K562 (cell line): ENCODE measurements around the gene JUP. TPM values are rescaled to one million over a fixed set of nuclear protein-coding genes. Genes with fewer than 3 reads are reported as not detected.

Source experiments
- ATAC-seq: fragments of 200-7000 bp; cut with Tn5 transposase; 3 replicates; pipeline ENCODE4 v1.9.1; 2020; ENCODE audit warnings: moderate library complexity
- BruUV-seq: library from RNA; stranded (reverse); fragments of 400-500 nt; replicated peaks from 2 replicates; lab custom pipeline; 2021; lab: Mats Ljungman, UMichigan
- CTCF ChIA-PET: fragments of 300-600 bp; formaldehyde crosslinking; extraction: SDS; loops from one replicate; lab custom pipeline; 2021; ENCODE audit warnings: low intra/inter-chr PET ratio; lab: Yijun Ruan, JAX
- POLR2A ChIA-PET: fragments of 300-600, 350-650 bp; sonication (Branson Sonifier 250); formaldehyde crosslinking; extraction: SDS; loops from one replicate; lab custom pipeline; 2021; ENCODE audit warnings: antibody characterized with exemption, inconsistent platforms; lab: Yijun Ruan, JAX
- DNase-seq, 4 experiments: peaks; one replicate each; pipeline versions ENCODE4 v3.0.0 to v3.0.0-alpha.2; 2011 to 2018; ENCODE audit warnings: low spot score in 3 of 4, mixed read lengths in 3 of 4; ENCODE audit errors: extremely low read depth in 1 of 4
- FAIRE-seq: peaks from 2 replicates; lab custom pipeline; 2011; peaks lifted over from hg19 to GRCh38; lab: Jason Lieb, UNC
- H2AFZ ChIP-seq: 2 replicates; pipeline ENCODE4 v1.6.0; 2011; ENCODE audit warnings: low read depth, low read length, control low read depth, inconsistent platforms
- H3K27ac ChIP-seq: fragments of 200-600 bp; 3 replicates; pipeline ENCODE4 v1.8.0; 2011; ENCODE audit warnings: low read depth, mild to moderate bottlenecking, control low read depth, inconsistent platforms, low read length, moderate library complexity, mixed read lengths; ENCODE audit errors: extremely low read depth
- H3K27me3 ChIP-seq, 2 experiments: fragments of 300-600 bp in 1 of 2; 2 replicates in 1 of 2; 3 replicates in 1 of 2; pipeline versions ENCODE4 v1.6.0 to v1.8.0; 2011; ENCODE audit warnings: inconsistent platforms in 2 of 2, low read length in 2 of 2, mild to moderate bottlenecking in 1 of 2, mixed read lengths in 1 of 2, moderate library complexity in 1 of 2; ENCODE audit not compliant: control insufficient read depth in 2 of 2, insufficient read depth in 2 of 2
- H3K36me3 ChIP-seq: fragments of 300-600 bp; 3 replicates; pipeline ENCODE4 v1.8.0; 2011; ENCODE audit warnings: mild to moderate bottlenecking, low read length, inconsistent platforms; ENCODE audit not compliant: control insufficient read depth, insufficient read depth
- H3K4me1 ChIP-seq, 2 experiments: fragments of 200-600 bp in 1 of 2; replicated peaks in 1 of 2; 2 replicates in 1 of 2; 3 replicates in 1 of 2; pipeline versions ENCODE4 v1.5.1 to v1.8.0; 2011; ENCODE audit warnings: inconsistent platforms in 2 of 2, low read length in 2 of 2, mild to moderate bottlenecking in 1 of 2, mixed read lengths in 1 of 2, moderate library complexity in 1 of 2; ENCODE audit not compliant: control insufficient read depth in 2 of 2, insufficient read depth in 2 of 2
- H3K4me2 ChIP-seq: 2 replicates; pipeline ENCODE4 v1.6.1; 2011; ENCODE audit warnings: low read length, control low read depth, inconsistent platforms, mixed read lengths; ENCODE audit not compliant: insufficient read depth
- H3K4me3 ChIP-seq: fragments of 200-600 bp; sonication (generic), shearing (Covaris generic); 2 replicates; pipeline ENCODE4 v1.5.1; 2016; ENCODE audit warnings: control low read depth, inconsistent platforms
- H3K79me2 ChIP-seq: fragments of 200-600 bp; 3 replicates; pipeline ENCODE4 v1.8.0; 2011; ENCODE audit warnings: low read length, inconsistent platforms; ENCODE audit not compliant: control insufficient read depth, insufficient read depth
- H3K9ac ChIP-seq, 2 experiments: 2 replicates each; pipeline versions ENCODE4 v1.6.0 to v1.6.1; 2011; ENCODE audit warnings: low read depth in 2 of 2, low read length in 2 of 2, control low read depth in 1 of 2, inconsistent platforms in 1 of 2, mild to moderate bottlenecking in 1 of 2, mixed read lengths in 1 of 2; ENCODE audit not compliant: insufficient read depth in 1 of 2
- H3K9me1 ChIP-seq: one replicate; pipeline ENCODE4 v1.6.0; 2011; ENCODE audit warnings: inconsistent platforms, mild to moderate bottlenecking, low read length, moderate library complexity; ENCODE audit not compliant: control insufficient read depth, insufficient read depth
- H3K9me3 ChIP-seq: replicated peaks from 2 replicates; pipeline ENCODE4 v1.5.1; 2011; ENCODE audit warnings: low read depth, low read length, inconsistent platforms; ENCODE audit not compliant: control insufficient read depth, insufficient read depth
- H4K20me1 ChIP-seq: replicated peaks from 2 replicates; pipeline ENCODE4 v1.6.1; 2011; ENCODE audit warnings: low read length, inconsistent platforms, mixed read lengths; ENCODE audit not compliant: control insufficient read depth, insufficient read depth
- ARID1B ChIP-seq: fragments of 450-650 bp; IDR thresholded peaks from 2 replicates; pipeline ENCODE4 v1.6.1; 2016; ENCODE audit warnings: antibody characterized with exemption, mild to moderate bottlenecking, inconsistent platforms
- BCLAF1 ChIP-seq, 2 experiments: fragments of 450-650 bp in 1 of 2; IDR thresholded peaks; 2 replicates each; pipeline ENCODE4 v1.6.1; 2011 to 2017; ENCODE audit warnings: low read depth in 2 of 2, antibody characterized with exemption in 1 of 2, borderline replicate concordance in 1 of 2, low read length in 1 of 2, mild to moderate bottlenecking in 1 of 2, mixed read lengths in 1 of 2; ENCODE audit not compliant: control insufficient read depth in 1 of 2
- CREBBP ChIP-seq: IDR thresholded peaks from one replicate; pipeline ENCODE4 v1.6.1; 2012; ENCODE audit warnings: low read depth, mild to moderate bottlenecking, control low read depth, inconsistent platforms, low read length
- FOXA1 ChIP-seq: fragments of 450-650 bp; IDR thresholded peaks from 2 replicates; pipeline ENCODE4 v1.6.1; 2016; ENCODE audit warnings: mild to moderate bottlenecking, borderline replicate concordance
- RCOR1 ChIP-seq, 2 experiments: IDR thresholded peaks; 2 replicates each; pipeline ENCODE4 v1.6.1; 2012; ENCODE audit warnings: low read depth in 2 of 2, low read length in 2 of 2, borderline replicate concordance in 1 of 2, improper control_type of control experiment in 1 of 2
- ZNF395 ChIP-seq: fragments of 200-800 bp; sonication (Bioruptor generic); IDR thresholded peaks from 2 replicates; pipeline ENCODE4 v1.6.1; 2017; ENCODE audit warnings: missing genetic modification characterization, missing compliant biosample characterization
- ZNF696 ChIP-seq: fragments of 250-450 bp; sonication (Bioruptor Pico); conservative IDR thresholded peaks from 2 replicates; pipeline ENCODE4 v1.4.0; 2020; ENCODE audit warnings: mild to moderate bottlenecking, moderate library complexity
- ZNF717 ChIP-seq: fragments of 250-450 bp; sonication (Bioruptor Pico); IDR thresholded peaks from 2 replicates; pipeline ENCODE4 v1.5.0; 2021
- WGBS: fragments of 100-300 bp; shearing (Covaris generic); methylation state at CpG from one replicate; pipeline ENCODE4 v1.1.6; 2016; ENCODE audit warnings: low coverage, mixed read lengths; ENCODE audit not compliant: insufficient coverage; ENCODE audit errors: missing lambda C conversion rate; 5-methylcytosine and 5-hydroxymethylcytosine counted together
- in situ Hi-C: fragments of 300-500 bp; cut with MboI; formaldehyde crosslinking; loops from 4 replicates; pipeline ENCODE4 v1.15.0; 2018; ENCODE audit warnings: inconsistent platforms, mixed read lengths
- intact Hi-C: fragments of 100-400 bp; cut with micrococcal nuclease; formaldehyde crosslinking; loops from 2 replicates; pipeline ENCODE4 v1.14.2; 2022
- polyA plus RNA-seq, 8 experiments: library from polyadenylated mRNA; depleted of rRNA in 4 of 8; stranded (reverse) in 5 of 8; unstranded in 3 of 8; fragments of >200 nt; fragmentation: Nextera tagmentation in 2 of 8; fragmentation: Illumina TruSeq in 1 of 8; extraction: Ambion mirVana in 2 of 8; extraction: Trizol in 1 of 8; gene quantifications; 2 replicates each; pipeline versions ENCODE4 v1.2.1 to v1.2.3, GENCODE V29; 2011 to 2014; ENCODE audit warnings: inconsistent platforms in 1 of 8, missing spikeins in 1 of 8
- total RNA-seq, 7 experiments: library from RNA; depleted of rRNA in 6 of 7; stranded (reverse); fragments of >200 nt in 6 of 7; fragmentation: Illumina TruSeq in 2 of 7; extraction: Trizol in 2 of 7; gene quantifications; 2 replicates each; pipeline versions ENCODE4 v1.2.1 to v1.2.3, GENCODE V29; 2011 to 2021; ENCODE audit warnings: low replicate concordance in 1 of 7
- TF ChIP-seq, protein P1 (sequence below): sonication (generic); formaldehyde crosslinking; IDR thresholded peaks from 2 replicates; pipeline ENCODE4 v1.8.1; 2023; ENCODE audit warnings: mild to moderate bottlenecking, missing genetic modification reagents

Gene JUP
- total and polyA plus RNA-seq, 9 of the 15 experiments (the other 6 are each of a cell fraction or from before 2014, with no cell fraction given): 6.4 to 177 (median 31.2) TPM

- Histone ChIP-seq H3K27me3 (no peaks in the 10 kb centered on the region), H3K36me3 (no peaks in the 10 kb centered on the region), H3K9me1 (no peaks in the 10 kb centered on the region), H2AFZ (0 out of 2 replicates have a peak overlapping the region, but pooled peaks have one; percentile 48), H4K20me1 (no peaks in the 10 kb centered on the region), H3K4me1 (peaks cover 51 to 62% of the 10 kb centered on the region in 2 experiments), H3K9me3 (no peaks in the 10 kb centered on the region), H3K9ac (peak overlapping the region in 1 of 2 experiments; percentile 80; a peak in 2 of 4 replicates), H3K27ac (no peak overlapping the region), H3K4me2 (peak overlapping the region; percentile 16; the same call in 1 of the 2 replicates), H3K4me3 (no peak overlapping the region), H3K79me2 (no peaks in the 10 kb centered on the region)
- FAIRE-seq (no peak), DNase-seq (peak in 2 of 4 experiments; percentile 28 to 42), ATAC-seq (no peak)
- in situ Hi-C loops: no loop called here
- CTCF ChIA-PET: no interaction called here
- POLR2A ChIA-PET: interaction anchor here (0.6 to 4.3 kb wide), 6 partner anchors 10 to 107 kb away, joined by 3 to 17 read pairs (median 4); partner anchors contain the start of genes EIF1 and JUP
- 46% methylated on average over 9 of the region's 10 CpGs for WGBS
- BruUV-seq: no TSS peak
- intact Hi-C loops: no loop called here
- TF ChIP-seq CREBBP (no peak), FOXA1 (no peak), ZNF395 (CRISPR knock-in tag) (no peak), ARID1B (peak; percentile 57), BCLAF1 (IDR thresholded peaks at IDR 0.05; ENCODE audit: borderline replicate concordance in 1 of 2, control insufficient read depth in 1 of 2, low read depth in 2 of 2, low read length in 1 of 2) (no peak), RCOR1 (IDR thresholded peaks at IDR 0.05; ENCODE audit: borderline replicate concordance in 1 of 2, low read depth in 2 of 2, low read length in 2 of 2) (peak in 1 of 2 experiments; percentile 33; a peak in 1 of 4 replicates), ZNF717 (CRISPR knock-in tag) (no peak), ZNF696 (CRISPR knock-in tag) (no peak)
- TF ChIP-seq, protein P1, sequence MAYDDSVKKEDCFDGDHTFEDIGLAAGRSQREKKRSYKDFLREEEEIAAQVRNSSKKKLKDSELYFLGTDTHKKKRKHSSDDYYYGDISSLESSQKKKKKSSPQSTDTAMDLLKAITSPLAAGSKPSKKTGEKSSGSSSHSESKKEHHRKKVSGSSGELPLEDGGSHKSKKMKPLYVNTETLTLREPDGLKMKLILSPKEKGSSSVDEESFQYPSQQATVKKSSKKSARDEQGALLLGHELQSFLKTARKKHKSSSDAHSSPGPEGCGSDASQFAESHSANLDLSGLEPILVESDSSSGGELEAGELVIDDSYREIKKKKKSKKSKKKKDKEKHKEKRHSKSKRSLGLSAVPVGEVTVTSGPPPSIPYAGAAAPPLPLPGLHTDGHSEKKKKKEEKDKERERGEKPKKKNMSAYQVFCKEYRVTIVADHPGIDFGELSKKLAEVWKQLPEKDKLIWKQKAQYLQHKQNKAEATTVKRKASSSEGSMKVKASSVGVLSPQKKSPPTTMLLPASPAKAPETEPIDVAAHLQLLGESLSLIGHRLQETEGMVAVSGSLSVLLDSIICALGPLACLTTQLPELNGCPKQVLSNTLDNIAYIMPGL (CRISPR knock-in tag): no peak
Measured at GRCh38 chr17:41796121-41796895, 9.8 kb upstream of the JUP start.
